GM21360 (cell line): Measurements from ENCODE around the gene TRIB2.

Source experiments
- ATAC-seq: cut with Tn5 transposase; IDR thresholded peaks from one replicate; pipeline ENCODE4 v1.9.1; 2021; ENCODE audit warnings: mild to moderate bottlenecking, moderate library complexity; ENCODE audit not compliant: unreplicated experiment

Gene TRIB2

DNA sequence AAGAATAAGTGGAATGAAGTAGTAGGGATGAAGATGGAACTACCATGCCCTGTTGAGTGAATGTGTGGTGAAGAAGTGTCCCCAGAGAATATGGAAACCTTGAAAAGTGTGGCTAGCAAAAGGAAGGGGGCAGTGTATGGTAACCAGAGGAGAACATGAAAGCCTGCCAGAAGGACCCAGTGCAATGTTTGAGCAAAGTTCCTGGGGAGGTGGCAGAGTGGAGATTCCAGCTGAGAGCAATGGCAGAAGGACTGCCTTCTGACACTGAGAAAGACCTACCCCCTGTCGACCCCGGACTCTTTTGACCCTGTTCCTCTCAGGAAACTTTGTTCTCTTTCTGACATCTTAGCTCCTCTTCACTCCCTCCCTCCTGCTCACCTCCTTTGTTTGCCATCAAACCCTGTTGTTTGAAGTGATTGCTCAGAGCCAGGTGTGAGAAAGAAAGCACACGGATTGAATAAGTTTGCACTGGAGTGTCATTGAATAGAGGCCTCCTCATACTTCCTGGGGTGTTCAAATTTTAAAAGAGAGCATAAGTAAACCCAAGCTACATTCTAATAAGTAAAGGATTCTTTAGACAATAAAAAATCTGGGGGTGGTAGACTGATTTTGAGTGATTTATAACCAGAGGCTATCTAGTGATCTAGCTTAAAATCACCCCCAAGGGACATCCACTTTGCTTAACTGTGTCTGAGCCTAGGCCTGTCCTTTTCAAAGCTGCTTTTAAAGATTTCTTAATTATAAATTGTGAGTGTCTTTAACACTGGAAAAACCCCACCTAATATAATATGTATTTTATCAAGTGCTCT, 57.1 kb downstream of the TRIB2 start:
- no peak for ATAC-seq

DNA sequence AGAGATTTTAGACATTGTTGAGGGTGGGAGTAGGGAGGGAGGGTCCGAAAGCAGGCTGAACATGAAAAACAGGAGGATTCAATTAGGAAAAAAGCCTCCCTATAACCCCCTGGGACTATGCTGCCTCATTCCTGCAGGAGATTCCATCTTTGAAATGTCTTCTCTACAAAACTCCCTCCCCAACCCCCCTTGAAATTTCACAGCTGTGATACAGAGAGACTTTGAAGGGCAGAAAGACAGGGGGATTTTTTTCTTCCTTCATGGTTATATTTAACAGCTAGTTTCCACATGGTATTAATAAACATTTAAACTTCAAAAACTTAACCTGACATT, 57.6 kb downstream of the TRIB2 start:
- ATAC-seq: no peak

DNA sequence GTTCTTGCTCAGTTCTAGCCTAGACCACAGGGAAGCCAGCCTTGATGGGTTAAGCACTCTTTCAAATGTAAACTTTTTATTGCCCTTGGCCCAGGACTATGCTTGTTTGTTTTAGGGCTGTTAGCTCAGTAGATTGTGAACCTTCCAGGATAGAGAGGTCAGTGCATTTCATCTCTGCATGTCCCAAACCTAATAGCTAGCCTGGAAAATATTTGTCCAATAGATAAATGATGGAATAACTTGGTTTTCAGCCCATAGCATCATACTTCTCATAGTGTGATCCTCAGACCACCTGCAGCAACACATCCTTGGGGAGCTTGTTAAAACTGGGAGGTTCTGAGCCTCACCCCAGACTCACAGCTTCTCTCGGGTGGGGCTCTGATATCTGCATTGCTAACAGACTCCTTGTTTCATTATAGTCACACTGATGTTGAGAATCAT, 59.8 kb downstream of the TRIB2 start:
- ATAC-seq: no peak

GRCh38 chr2:12778369-12778768, 61.6 kb downstream of the TRIB2 start:
- ATAC-seq: no peak

- no peak for ATAC-seq
These were observed 62.3 kb downstream of the TRIB2 start for GRCh38 chr2:12778811-12779579.

- no peak for ATAC-seq
These were observed 64.6 kb downstream of the TRIB2 start for GRCh38 chr2:12781329-12781728.

GRCh38 chr2:12787891-12788801, 71.4 kb downstream of the TRIB2 start:
- no peak for ATAC-seq

GRCh38 chr2:12791906-12792305, 75.2 kb downstream of the TRIB2 start:
- no peak for ATAC-seq
